Ascending aorta (tissue), 2 donors: ENCODE data around the gene HOXC6. TPM values are rescaled to one million over a fixed set of nuclear protein-coding genes. Genes with fewer than 3 reads are reported as not detected.
A peak's percentile ranks its signal among the peaks of the same experiment; 100 is the strongest.

Experiments
- DNase-seq, 2 donors: peaks; one replicate each; pipeline ENCODE4 v3.0.0-alpha.2; 2019; ENCODE audit warnings: low spot score in 2 of 2
- H3K27ac ChIP-seq, 2 donors: fragments of 200-600 bp; sonication (generic); one replicate each; pipeline ENCODE4 v1.5.1; 2016 to 2017; ENCODE audit warnings: mild to moderate bottlenecking in 1 of 2
- H3K27me3 ChIP-seq: fragments of 200-600 bp; sonication (generic); one replicate; pipeline ENCODE4 v1.5.1; 2017
- H3K36me3 ChIP-seq, 2 donors: fragments of 200-600 bp; sonication (generic); one replicate each; pipeline ENCODE4 v1.5.1; 2016
- H3K4me1 ChIP-seq, 2 donors: fragments of 200-600 bp; sonication (generic); one replicate each; pipeline ENCODE4 v1.5.1; 2016 to 2017; ENCODE audit warnings: mild to moderate bottlenecking in 1 of 2
- H3K4me3 ChIP-seq, 2 donors: fragments of 200-600 bp; sonication (generic); one replicate each; pipeline ENCODE4 v1.5.1; 2016 to 2017; ENCODE audit warnings: mild to moderate bottlenecking in 1 of 2
- H3K9me3 ChIP-seq, 2 donors: fragments of 200-600 bp; sonication (generic); one replicate each; pipeline ENCODE4 v1.5.1; 2016
- CTCF ChIP-seq, 3 experiments: fragments of 200-600 bp in 2 of 3; fragments of 450-650 bp in 1 of 3; sonication (generic) in 2 of 3; IDR thresholded peaks; one replicate each; pipeline ENCODE4 v1.5.1; 2016 to 2019; ENCODE audit warnings: antibody characterized with exemption in 3 of 3, mild to moderate bottlenecking in 1 of 3, moderate library complexity in 1 of 3
- intact Hi-C: fragments of 100-400 bp; cut with DNase I; formaldehyde crosslinking; loops from one replicate; pipeline ENCODE4 v1.15.1; 2023
- total RNA-seq: library from RNA; depleted of rRNA; stranded (reverse); fragments of >200 nt; gene quantifications from one replicate; pipeline ENCODE4 v1.1.0, GENCODE V29; 2016

The HOXC6 gene
- total RNA-seq, 1 donor from 2014 or later = 7.6 TPM

DNA sequence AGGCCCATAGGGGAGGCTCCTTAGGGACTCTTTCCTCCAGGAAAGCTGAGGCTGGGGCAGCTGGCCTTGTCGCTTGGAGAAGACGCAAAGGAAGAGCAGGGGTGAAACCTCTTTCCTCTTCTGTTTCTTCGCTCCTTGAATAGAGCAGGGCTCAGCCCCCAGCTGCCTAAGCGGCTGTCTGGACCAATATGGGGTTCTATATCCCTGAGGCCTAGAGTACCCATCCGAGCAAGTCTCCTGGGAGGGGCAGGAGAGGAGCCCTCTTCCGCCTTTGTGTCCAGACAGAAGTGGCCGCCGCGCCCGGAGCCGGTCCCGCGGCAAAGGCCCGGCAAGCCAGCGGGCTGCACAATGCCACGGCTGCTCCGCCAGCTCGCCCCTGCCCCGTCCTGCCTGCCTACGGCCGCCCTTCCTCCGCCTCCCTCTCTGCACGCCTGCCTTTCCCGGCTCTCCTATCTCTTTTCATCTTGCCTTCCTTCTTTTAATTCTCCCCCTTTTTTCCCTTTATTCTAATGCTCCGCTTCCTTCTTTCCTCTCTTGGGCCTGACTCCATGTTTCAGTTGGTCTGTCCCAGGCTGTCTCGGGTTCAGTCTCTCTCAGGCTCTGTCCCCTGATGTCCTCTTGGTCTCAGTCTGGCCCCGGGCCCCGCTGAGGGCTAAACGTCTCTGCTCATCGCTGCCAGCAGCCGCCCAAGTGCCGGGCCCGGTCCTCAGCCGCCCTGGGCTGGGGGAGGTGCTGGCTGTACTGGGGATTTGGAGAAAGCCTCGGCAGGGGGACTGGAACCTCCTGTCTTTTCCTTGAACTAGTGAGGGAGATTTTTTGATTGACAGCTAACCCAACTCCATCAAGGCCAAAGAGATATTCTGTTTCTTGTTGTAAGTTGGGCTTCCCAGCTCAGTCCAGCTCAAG lies 30.8 kb upstream of the HOXC6 start:
- Histone ChIP-seq H3K4me1 (peaks cover 11 to 25% of the 10 kb centered on the region in 2 donors), H3K36me3 (no peaks in the 10 kb centered on the region), H3K27ac (no peak overlapping the region), H3K27me3 (peaks cover 54% of the 10 kb centered on the region), H3K4me3 (no peak overlapping the region), H3K9me3 (no peaks in the 10 kb centered on the region)
- intact Hi-C loops = no loop called here
- TF ChIP-seq CTCF (IDR thresholded peaks at IDR 0.05) = no peak
- no peak for DNase-seq

DNA sequence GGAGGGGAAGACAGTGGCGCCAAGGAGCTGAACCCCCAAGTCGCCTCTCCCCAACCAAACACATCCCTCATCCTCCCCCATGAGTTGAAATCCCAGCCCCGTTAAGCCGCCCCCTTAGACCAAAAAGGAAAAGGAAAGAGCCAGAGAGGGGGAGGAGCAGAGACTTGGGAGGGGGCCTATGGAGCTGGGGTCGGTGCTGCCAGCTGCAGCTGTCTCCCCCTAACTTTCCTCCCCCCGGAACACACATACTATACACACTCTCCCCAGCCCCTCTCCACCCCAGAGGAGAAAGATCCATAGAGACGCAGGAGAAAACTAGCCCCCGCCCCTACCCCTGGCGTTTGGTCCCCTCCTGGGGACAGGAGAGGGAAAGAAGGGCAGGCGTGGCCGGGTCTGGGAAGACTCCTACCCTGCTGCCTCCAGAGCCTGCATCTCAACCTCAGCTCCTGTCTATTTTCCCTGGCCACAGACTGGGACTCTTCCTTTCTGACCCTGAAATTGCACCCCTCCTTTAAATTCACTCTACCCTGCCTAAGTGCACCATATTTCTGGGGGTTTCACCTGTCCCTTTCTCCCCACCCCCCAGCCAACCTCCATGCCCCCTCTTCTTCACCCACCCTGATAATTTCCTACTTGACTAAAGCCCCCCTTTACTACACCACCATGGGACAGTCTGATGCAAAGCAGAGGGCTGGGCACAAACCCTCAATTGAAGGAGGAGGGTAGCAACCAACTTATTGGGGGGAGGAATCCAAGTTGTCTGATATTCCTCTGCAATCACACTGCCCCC lies 29.9 kb upstream of the HOXC6 start:
- H3K36me3 ChIP-seq = no peaks in the 10 kb centered on the region
- peaks cover 11 to 25% of the 10 kb centered on the region in 2 donors for H3K4me1 ChIP-seq
- no peaks in the 10 kb centered on the region for H3K9me3 ChIP-seq
- intact Hi-C loops = no loop called here
- H3K27me3 ChIP-seq = peaks cover 51% of the 10 kb centered on the region
- H3K4me3 ChIP-seq = no peak overlapping the region
- no peak for DNase-seq
- TF ChIP-seq CTCF (IDR thresholded peaks at IDR 0.05) = no peak
- H3K27ac ChIP-seq = no peak overlapping the region

- H3K4me3 ChIP-seq = no peak overlapping the region
Measured at GRCh38 chr12:53998900-53999236, 29.4 kb upstream of the HOXC6 start.

GRCh38 chr12:53999559-54000115 lies 28.6 kb upstream of the HOXC6 start:
- peak overlapping the region; percentile 61 to 62 for H3K4me3 ChIP-seq
- H3K9me3 ChIP-seq = no peaks in the 10 kb centered on the region
- TF ChIP-seq CTCF (IDR thresholded peaks at IDR 0.05) = no peak
- H3K27me3 ChIP-seq = peaks cover 37% of the 10 kb centered on the region
- no peaks in the 10 kb centered on the region for H3K36me3 ChIP-seq
- H3K27ac ChIP-seq = no peak overlapping the region
- DNase-seq = no peak
- intact Hi-C loops = no loop called here
- H3K4me1 ChIP-seq = peaks cover 4 to 18% of the 10 kb centered on the region in 2 donors

More at GRCh38 chr12:53998900-53999236, 29.4 kb upstream of the HOXC6 start:
- no peak overlapping the region for H3K27ac ChIP-seq
- DNase-seq = no peak
- H3K4me1 ChIP-seq = peaks cover 11 to 25% of the 10 kb centered on the region in 2 donors
- H3K36me3 ChIP-seq = no peaks in the 10 kb centered on the region
- H3K27me3 ChIP-seq = peaks cover 45% of the 10 kb centered on the region
- H3K9me3 ChIP-seq = no peaks in the 10 kb centered on the region
- intact Hi-C loops = no loop called here
- TF ChIP-seq CTCF (IDR thresholded peaks at IDR 0.05) = no peak

DNA sequence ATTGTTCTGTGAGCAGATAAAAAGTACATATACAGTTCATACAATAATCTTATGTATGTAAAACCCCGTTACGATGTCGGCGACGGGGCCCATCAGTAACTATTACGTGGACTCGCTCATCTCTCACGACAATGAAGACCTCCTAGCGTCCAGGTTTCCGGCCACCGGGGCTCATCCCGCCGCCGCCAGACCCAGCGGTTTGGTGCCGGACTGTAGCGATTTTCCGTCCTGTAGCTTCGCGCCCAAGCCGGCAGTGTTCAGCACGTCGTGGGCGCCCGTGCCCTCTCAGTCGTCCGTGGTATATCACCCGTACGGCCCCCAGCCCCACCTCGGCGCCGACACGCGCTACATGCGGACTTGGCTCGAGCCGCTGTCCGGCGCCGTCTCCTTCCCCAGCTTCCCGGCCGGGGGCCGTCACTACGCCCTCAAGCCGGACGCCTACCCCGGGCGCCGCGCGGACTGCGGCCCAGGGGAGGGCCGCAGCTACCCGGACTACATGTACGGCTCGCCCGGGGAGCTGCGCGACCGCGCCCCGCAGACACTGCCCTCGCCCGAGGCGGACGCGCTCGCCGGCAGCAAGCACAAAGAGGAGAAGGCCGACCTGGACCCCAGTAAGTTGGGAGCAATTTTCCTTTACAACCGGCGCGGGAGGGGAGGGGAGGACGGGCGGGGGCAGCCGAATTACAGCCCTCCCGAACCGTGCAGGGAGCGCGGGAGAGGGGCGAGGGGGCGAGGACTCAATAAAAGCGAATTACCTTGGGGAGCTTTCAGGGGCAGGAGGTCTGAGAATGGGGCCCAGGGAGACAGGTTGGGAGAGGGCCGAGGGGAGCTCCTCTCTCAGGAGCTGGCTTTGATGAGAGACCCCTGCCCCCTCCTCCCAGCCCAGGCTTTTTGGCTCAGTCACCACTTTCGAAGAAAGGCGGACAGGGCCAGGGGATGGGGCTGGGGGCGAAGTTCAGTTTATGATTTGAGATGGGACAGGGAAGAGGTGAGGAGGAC lies 27.8 kb upstream of the HOXC6 start, which contains the start of gene HOXC9:
TSS of gene HOXC9 (plus strand) at position 46 of the 999 bp plus-strand sequence. CDS start at position 74, 28 bp downstream.
- H3K36me3 ChIP-seq = no peaks in the 10 kb centered on the region
- peak within 1 kb of the TSS; percentile 61 to 62 for H3K4me3 ChIP-seq
- H3K4me1 ChIP-seq = peaks cover 0 to 10% of the 10 kb centered on the region in 2 donors
- intact Hi-C loops = no loop called here
- no peak for TF ChIP-seq CTCF (IDR thresholded peaks at IDR 0.05)
- no peak within 1 kb of the TSS for H3K27ac ChIP-seq
- peaks cover 29% of the 10 kb centered on the region for H3K27me3 ChIP-seq
- H3K9me3 ChIP-seq = no peaks in the 10 kb centered on the region
- no peak for DNase-seq
